22Rv1 (cell line): ENCODE data around the gene HADH.

ENCODE experiments used
- ZFX ChIP-seq: fragments of 450-650 bp; IDR thresholded peaks from 2 replicates; pipeline ENCODE4 v1.6.1; 2017; ENCODE audit warnings: antibody characterized with exemption, borderline replicate concordance
- TF ChIP-seq, protein P1 (sequence below): fragments of 450-650 bp; IDR thresholded peaks from 2 replicates; pipeline ENCODE4 v1.5.1; 2017; ENCODE audit warnings: mild to moderate bottlenecking

GRCh38 chr4:107972605-107973004 lies 17.1 kb upstream of the HADH start:
- TF ChIP-seq, protein P1, sequence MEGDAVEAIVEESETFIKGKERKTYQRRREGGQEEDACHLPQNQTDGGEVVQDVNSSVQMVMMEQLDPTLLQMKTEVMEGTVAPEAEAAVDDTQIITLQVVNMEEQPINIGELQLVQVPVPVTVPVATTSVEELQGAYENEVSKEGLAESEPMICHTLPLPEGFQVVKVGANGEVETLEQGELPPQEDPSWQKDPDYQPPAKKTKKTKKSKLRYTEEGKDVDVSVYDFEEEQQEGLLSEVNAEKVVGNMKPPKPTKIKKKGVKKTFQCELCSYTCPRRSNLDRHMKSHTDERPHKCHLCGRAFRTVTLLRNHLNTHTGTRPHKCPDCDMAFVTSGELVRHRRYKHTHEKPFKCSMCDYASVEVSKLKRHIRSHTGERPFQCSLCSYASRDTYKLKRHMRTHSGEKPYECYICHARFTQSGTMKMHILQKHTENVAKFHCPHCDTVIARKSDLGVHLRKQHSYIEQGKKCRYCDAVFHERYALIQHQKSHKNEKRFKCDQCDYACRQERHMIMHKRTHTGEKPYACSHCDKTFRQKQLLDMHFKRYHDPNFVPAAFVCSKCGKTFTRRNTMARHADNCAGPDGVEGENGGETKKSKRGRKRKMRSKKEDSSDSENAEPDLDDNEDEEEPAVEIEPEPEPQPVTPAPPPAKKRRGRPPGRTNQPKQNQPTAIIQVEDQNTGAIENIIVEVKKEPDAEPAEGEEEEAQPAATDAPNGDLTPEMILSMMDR = no peak
- TF ChIP-seq ZFX = no peak
